Embryonic facial prominence (tissue), 1 donor: Measurements from ENCODE around the gene BANP.
"Not testable (repeated sequence)": the region's sequence is repeated elsewhere in the genome, so short reads cannot be mapped to it uniquely, and the experiment has no call there.

Experiments used
- DNase-seq: peaks from one replicate; pipeline ENCODE4 v3.0.0-alpha.2; 2016; ENCODE audit errors: extremely low spot score

The BANP gene

GRCh38 chr16:88030961-88031360, 79.7 kb downstream of the BANP start:
- not testable (repeated sequence) for DNase-seq

GRCh38 chr16:88033003-88033740, 81.9 kb downstream of the BANP start:
- not testable (repeated sequence) for DNase-seq

- DNase-seq = no peak
These were observed 83.5 kb downstream of the BANP start for GRCh38 chr16:88034770-88035169.

GRCh38 chr16:88035292-88035691, 84.1 kb downstream of the BANP start:
- DNase-seq = no peak

- not testable (repeated sequence) for DNase-seq
These were observed 84.8 kb downstream of the BANP start for GRCh38 chr16:88035884-88036639.

- DNase-seq = not testable (repeated sequence)
These were observed 85.4 kb downstream of the BANP start for GRCh38 chr16:88036640-88036996.

GRCh38 chr16:88037359-88037758, 86.1 kb downstream of the BANP start:
- not testable (repeated sequence) for DNase-seq

- not testable (repeated sequence) for DNase-seq
These were observed 86.8 kb downstream of the BANP start for GRCh38 chr16:88037876-88038525.

GRCh38 chr16:88038526-88038908, 87.3 kb downstream of the BANP start:
- not testable (repeated sequence) for DNase-seq

- no peak for DNase-seq
These were observed 88.4 kb downstream of the BANP start for GRCh38 chr16:88039591-88039990.

GRCh38 chr16:88040196-88040876, 89.1 kb downstream of the BANP start:
- not testable (repeated sequence) for DNase-seq

- not testable (repeated sequence) for DNase-seq
These were observed 89.6 kb downstream of the BANP start for GRCh38 chr16:88040877-88041244.

GRCh38 chr16:88041506-88041905, 90.3 kb downstream of the BANP start:
- DNase-seq = not testable (repeated sequence)

GRCh38 chr16:88041986-88042562, 90.8 kb downstream of the BANP start:
- DNase-seq = not testable (repeated sequence)

- not testable (repeated sequence) for DNase-seq
These were observed 92.1 kb downstream of the BANP start for GRCh38 chr16:88043208-88043910.

GRCh38 chr16:88044121-88044581, 92.9 kb downstream of the BANP start:
- DNase-seq = not testable (repeated sequence)

- DNase-seq = not testable (repeated sequence)
These were observed 94.1 kb downstream of the BANP start for GRCh38 chr16:88045361-88045760.

GRCh38 chr16:88045820-88046303, 94.6 kb downstream of the BANP start:
- no peak for DNase-seq

- DNase-seq = no peak
These were observed 96.2 kb downstream of the BANP start for GRCh38 chr16:88047462-88047861.

GRCh38 chr16:88048985-88049384, 97.8 kb downstream of the BANP start:
- no peak for DNase-seq
